MCF 10A (cell line): Measurements from ENCODE around the gene STARD13. TPM values are rescaled to one million over a fixed set of nuclear protein-coding genes. Genes with fewer than 3 reads are reported as not detected.
A peak's percentile ranks its signal among the peaks of the same experiment; 100 is the strongest.

Experiments
- BruUV-seq: library from RNA; stranded (reverse); fragments of 400-500 nt; replicated peaks from 2 replicates; lab custom pipeline; 2021; lab: Mats Ljungman, UMichigan
- CTCF ChIA-PET: fragments of 300-600 bp; sonication (Branson Sonifier 250); formaldehyde crosslinking; extraction: SDS; loops from one replicate; lab custom pipeline; 2021; ENCODE audit warnings: antibody characterized with exemption, inconsistent platforms; lab: Yijun Ruan, JAX
- POLR2A ChIA-PET: fragments of 300-600, 350-650 bp; sonication (Branson Sonifier 250); formaldehyde crosslinking; extraction: SDS; loops from one replicate; lab custom pipeline; 2020; ENCODE audit warnings: antibody characterized with exemption, inconsistent platforms; lab: Yijun Ruan, JAX
- DNase-seq: peaks from one replicate; pipeline ENCODE4 v3.0.0-alpha.2; 2018; ENCODE audit not compliant: unreplicated experiment
- H3K27ac Mint-ChIP-seq: one replicate; pipeline ENCODE4 v1.8.0; 2022; ENCODE audit warnings: mild to moderate bottlenecking, low read depth, mixed read lengths; ENCODE audit not compliant: unreplicated experiment
- H3K27me3 Mint-ChIP-seq: one replicate; pipeline ENCODE4 v1.8.0; 2022; ENCODE audit warnings: mixed read lengths; ENCODE audit not compliant: insufficient read depth, unreplicated experiment
- H3K36me3 Mint-ChIP-seq: one replicate; pipeline ENCODE4 v1.8.0; 2022; ENCODE audit warnings: mild to moderate bottlenecking, moderate library complexity, mixed read lengths; ENCODE audit not compliant: insufficient read depth, unreplicated experiment
- H3K4me1 Mint-ChIP-seq: one replicate; pipeline ENCODE4 v1.8.0; 2022; ENCODE audit warnings: mixed read lengths; ENCODE audit not compliant: insufficient read depth, unreplicated experiment
- H3K4me3 Mint-ChIP-seq: one replicate; pipeline ENCODE4 v1.8.0; 2022; ENCODE audit warnings: mild to moderate bottlenecking, moderate library complexity, mixed read lengths; ENCODE audit not compliant: unreplicated experiment
- H3K9me3 Mint-ChIP-seq: one replicate; pipeline ENCODE4 v1.8.0; 2022; ENCODE audit warnings: mixed read lengths; ENCODE audit not compliant: unreplicated experiment
- intact Hi-C: fragments of 100-400 bp; cut with micrococcal nuclease; formaldehyde crosslinking; loops from 2 replicates; pipeline ENCODE4 v1.14.1; 2022
- total RNA-seq: library from RNA; stranded (reverse); gene quantifications from 2 replicates; pipeline ENCODE4 v1.2.3, GENCODE V29; 2022
- TF ChIP-seq, protein P1 (sequence below): fragments of 200-600 bp; IDR thresholded peaks from one replicate; pipeline ENCODE4 v1.8.0; 2022; ENCODE audit warnings: antibody characterized with exemption, mild to moderate bottlenecking; ENCODE audit not compliant: unreplicated experiment

Gene STARD13
- total RNA-seq, 1 experiment from 2014 or later, result 31.9 TPM

- ChIA-PET CTCF (interaction anchor here (1.0 to 1.5 kb wide), 3 partner anchors 12 to 280 kb away, joined by 3 read pairs; no protein-coding TSS in a partner anchor), POLR2A (interaction anchor here (1.1 to 19.1 kb wide), 4 partner anchors 8 to 21 kb away, joined by 3 to 192 read pairs (median 61); partner anchors contain the start of gene STARD13)
- H3K36me3 Mint-ChIP-seq, result peaks cover 48% of the 10 kb centered on the region
- no peak overlapping the region for H3K27ac Mint-ChIP-seq
- H3K4me1 Mint-ChIP-seq, result peaks cover 92% of the 10 kb centered on the region
- no TSS peak for BruUV-seq
- DNase-seq, result no peak
- TF ChIP-seq, protein P1, sequence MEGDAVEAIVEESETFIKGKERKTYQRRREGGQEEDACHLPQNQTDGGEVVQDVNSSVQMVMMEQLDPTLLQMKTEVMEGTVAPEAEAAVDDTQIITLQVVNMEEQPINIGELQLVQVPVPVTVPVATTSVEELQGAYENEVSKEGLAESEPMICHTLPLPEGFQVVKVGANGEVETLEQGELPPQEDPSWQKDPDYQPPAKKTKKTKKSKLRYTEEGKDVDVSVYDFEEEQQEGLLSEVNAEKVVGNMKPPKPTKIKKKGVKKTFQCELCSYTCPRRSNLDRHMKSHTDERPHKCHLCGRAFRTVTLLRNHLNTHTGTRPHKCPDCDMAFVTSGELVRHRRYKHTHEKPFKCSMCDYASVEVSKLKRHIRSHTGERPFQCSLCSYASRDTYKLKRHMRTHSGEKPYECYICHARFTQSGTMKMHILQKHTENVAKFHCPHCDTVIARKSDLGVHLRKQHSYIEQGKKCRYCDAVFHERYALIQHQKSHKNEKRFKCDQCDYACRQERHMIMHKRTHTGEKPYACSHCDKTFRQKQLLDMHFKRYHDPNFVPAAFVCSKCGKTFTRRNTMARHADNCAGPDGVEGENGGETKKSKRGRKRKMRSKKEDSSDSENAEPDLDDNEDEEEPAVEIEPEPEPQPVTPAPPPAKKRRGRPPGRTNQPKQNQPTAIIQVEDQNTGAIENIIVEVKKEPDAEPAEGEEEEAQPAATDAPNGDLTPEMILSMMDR, result no peak
- no peak overlapping the region for H3K4me3 Mint-ChIP-seq
- intact Hi-C loops, result loop anchor here (2.0 kb wide), 1 partner anchor 21 kb away; the partner anchor contains the start of gene STARD13
- H3K9me3 Mint-ChIP-seq, result no peaks in the 10 kb centered on the region
- no peaks in the 10 kb centered on the region for H3K27me3 Mint-ChIP-seq
These were observed 22.1 kb downstream of the STARD13 start for GRCh38 chr13:33263484-33263883.

- H3K27ac Mint-ChIP-seq, result peak overlapping the region; percentile 64
- TF ChIP-seq, protein P1, result no peak
- CTCF ChIA-PET, result interaction anchor here (0.9 to 1.5 kb wide), 4 partner anchors 11 to 281 kb away, joined by 3 read pairs; no protein-coding TSS in a partner anchor
- no peaks in the 10 kb centered on the region for H3K27me3 Mint-ChIP-seq
- no peaks in the 10 kb centered on the region for H3K9me3 Mint-ChIP-seq
- H3K36me3 Mint-ChIP-seq, result peaks cover 43% of the 10 kb centered on the region
- H3K4me1 Mint-ChIP-seq, result peaks cover 94% of the 10 kb centered on the region
- no peak for DNase-seq
- intact Hi-C loops, result loop anchor here (2.0 kb wide), 1 partner anchor 22 kb away; the partner anchor contains the start of gene STARD13
- BruUV-seq, result no TSS peak
- H3K4me3 Mint-ChIP-seq, result no peak overlapping the region
- POLR2A ChIA-PET, result interaction anchor here (0.6 to 19.1 kb wide), 8 partner anchors 8 to 280 kb away, joined by 3 to 192 read pairs (median 7); partner anchors contain the start of gene STARD13
These were observed 22.6 kb downstream of the STARD13 start for GRCh38 chr13:33262997-33263396.

- no peaks in the 10 kb centered on the region for H3K9me3 Mint-ChIP-seq
- DNase-seq, result no peak
- no peak overlapping the region for H3K4me3 Mint-ChIP-seq
- intact Hi-C loops, result loop anchor here (2.0 kb wide), 1 partner anchor 22 kb away; the partner anchor contains the start of gene STARD13
- TF ChIP-seq, protein P1, result no peak
- BruUV-seq, result no TSS peak
- peak overlapping the region; percentile 64 for H3K27ac Mint-ChIP-seq
- no peaks in the 10 kb centered on the region for H3K27me3 Mint-ChIP-seq
- peaks cover 92% of the 10 kb centered on the region for H3K4me1 Mint-ChIP-seq
- H3K36me3 Mint-ChIP-seq, result peaks cover 39% of the 10 kb centered on the region
- CTCF ChIA-PET, result interaction anchor here (0.5 to 1.5 kb wide), 4 partner anchors 33 to 1719 kb away, joined by 3 to 5 read pairs (median 3); no protein-coding TSS in a partner anchor
- POLR2A ChIA-PET, result interaction anchor here (0.6 to 19.1 kb wide), 10 partner anchors 9 to 280 kb away, joined by 3 to 192 read pairs (median 4); partner anchors contain the start of gene STARD13
These were observed 23.0 kb downstream of the STARD13 start for GRCh38 chr13:33262594-33262993.

- POLR2A ChIA-PET, result interaction anchor here (0.6 to 19.1 kb wide), 11 partner anchors 9 to 281 kb away, joined by 3 to 192 read pairs (median 5); partner anchors contain the start of gene STARD13
- TF ChIP-seq, protein P1, result no peak
- peak; percentile 85 for DNase-seq
- Mint-ChIP-seq H3K9me3 (no peaks in the 10 kb centered on the region), H3K4me3 (no peak overlapping the region), H3K36me3 (peaks cover 34% of the 10 kb centered on the region), H3K27ac (peak overlapping the region; percentile 64), H3K4me1 (peaks cover 87% of the 10 kb centered on the region), H3K27me3 (no peaks in the 10 kb centered on the region)
- CTCF ChIA-PET, result interaction anchor here (0.5 to 1.5 kb wide), 5 partner anchors 20 to 1720 kb away, joined by 3 to 5 read pairs (median 3); no protein-coding TSS in a partner anchor
- no TSS peak for BruUV-seq
- intact Hi-C loops, result loop anchor here (2.0 kb wide), 1 partner anchor 23 kb away; the partner anchor contains the start of gene STARD13
These were observed 23.5 kb downstream of the STARD13 start for GRCh38 chr13:33262062-33262487.
